GM19035 (cell line): ENCODE data around the gene TTC39B.

Source experiments
- ATAC-seq: cut with Tn5 transposase; IDR thresholded peaks from one replicate; pipeline ENCODE4 v1.9.1; 2021; ENCODE audit not compliant: unreplicated experiment

Gene TTC39B

GRCh38 chr9:15182730-15183129 lies 124.3 kb downstream of the TTC39B start:
- ATAC-seq = no peak

GRCh38 chr9:15182101-15182551 lies 124.9 kb downstream of the TTC39B start:
- no peak for ATAC-seq

GRCh38 chr9:15180124-15180523 lies 126.9 kb downstream of the TTC39B start:
- ATAC-seq = no peak

- ATAC-seq = no peak
Measured at GRCh38 chr9:15178631-15179030, 128.4 kb downstream of the TTC39B start.

GRCh38 chr9:15176836-15177235 lies 130.2 kb downstream of the TTC39B start:
- ATAC-seq = no peak

- no peak for ATAC-seq
Measured at GRCh38 chr9:15163931-15164330, 143.1 kb downstream of the TTC39B start.

GRCh38 chr9:15161753-15162152 lies 145.3 kb downstream of the TTC39B start:
- ATAC-seq = no peak

GRCh38 chr9:15160673-15161072 lies 146.3 kb downstream of the TTC39B start:
- ATAC-seq = no peak

- no peak for ATAC-seq
Measured at GRCh38 chr9:15158064-15158463, 149.0 kb downstream of the TTC39B start.

- ATAC-seq = no peak
Measured at GRCh38 chr9:15157381-15157780, 149.6 kb downstream of the TTC39B start.

GRCh38 chr9:15156241-15156640 lies 150.8 kb downstream of the TTC39B start:
- ATAC-seq = no peak

GRCh38 chr9:15155826-15156225 lies 151.2 kb downstream of the TTC39B start:
- no peak for ATAC-seq

- no peak for ATAC-seq
Measured at GRCh38 chr9:15155323-15155722, 151.7 kb downstream of the TTC39B start.

GRCh38 chr9:15154677-15155076 lies 152.3 kb downstream of the TTC39B start:
- no peak for ATAC-seq

GRCh38 chr9:15153961-15154360 lies 153.1 kb downstream of the TTC39B start:
- no peak for ATAC-seq

GRCh38 chr9:15150939-15151338 lies 156.1 kb downstream of the TTC39B start:
- no peak for ATAC-seq

- no peak for ATAC-seq
Measured at GRCh38 chr9:15149450-15149849, 157.6 kb downstream of the TTC39B start.

GRCh38 chr9:15146268-15146700 lies 160.7 kb downstream of the TTC39B start:
- ATAC-seq = no peak

GRCh38 chr9:15144622-15145061 lies 162.4 kb downstream of the TTC39B start:
- no peak for ATAC-seq

- peak; percentile 95 for ATAC-seq
Measured at GRCh38 chr9:15142878-15143534, 164.0 kb downstream of the TTC39B start.

GRCh38 chr9:15140051-15140450 lies 167.0 kb downstream of the TTC39B start:
- ATAC-seq = no peak

GRCh38 chr9:15139469-15139868 lies 167.5 kb downstream of the TTC39B start:
- no peak for ATAC-seq

- ATAC-seq = no peak
Measured at GRCh38 chr9:15138357-15138686, 168.7 kb downstream of the TTC39B start.
